GM23338 (cell line): ENCODE measurements around the gene GTF2H4. TPM values are rescaled to one million over a fixed set of nuclear protein-coding genes. Genes with fewer than 3 reads are reported as not detected.

Experiments
- ATAC-seq: fragments of 200-7000 bp; cut with Tn5 transposase; 3 replicates; pipeline ENCODE4 v1.9.1; 2020
- DNase-seq: peaks from one replicate; pipeline ENCODE4 v3.0.0-alpha.2; 2015; ENCODE audit warnings: low spot score
- H2AFZ ChIP-seq: fragments of 200-600 bp; sonication (generic); 2 replicates; pipeline ENCODE4 v1.8.0; 2016; ENCODE audit warnings: antibody characterized with exemption, mild to moderate bottlenecking, moderate library complexity
- H3F3A ChIP-seq: fragments of 200-600 bp; sonication (generic); replicated peaks from 2 replicates; pipeline ENCODE4 v1.8.0; 2017; ENCODE audit warnings: antibody characterized with exemption, mixed run types, low read depth
- H3K27ac ChIP-seq: fragments of 200-600 bp; sonication (generic); 2 replicates; pipeline ENCODE4 v1.6.1; 2016; ENCODE audit warnings: low read depth
- H3K27me3 ChIP-seq: fragments of 200-600 bp; sonication (generic); 2 replicates; pipeline ENCODE4 v1.8.0; 2016; ENCODE audit warnings: mild to moderate bottlenecking, mixed run types, moderate library complexity; ENCODE audit not compliant: insufficient read depth
- H3K36me3 ChIP-seq: fragments of 200-600 bp; sonication (generic); 2 replicates; pipeline ENCODE4 v1.8.0; 2016; ENCODE audit warnings: mild to moderate bottlenecking; ENCODE audit not compliant: insufficient read depth
- H3K4me1 ChIP-seq: fragments of 200-600 bp; sonication (generic); 2 replicates; pipeline ENCODE4 v1.8.0; 2016; ENCODE audit warnings: mild to moderate bottlenecking, moderate library complexity; ENCODE audit not compliant: insufficient read depth
- H3K4me2 ChIP-seq: fragments of 200-600 bp; sonication (generic); 2 replicates; pipeline ENCODE4 v1.7.1; 2017; ENCODE audit warnings: mixed run types
- H3K4me3 ChIP-seq: fragments of 200-600 bp; sonication (generic); 2 replicates; pipeline ENCODE4 v1.6.1; 2016; ENCODE audit warnings: mixed run types
- H3K79me2 ChIP-seq: fragments of 200-600 bp; sonication (generic); replicated peaks from 2 replicates; pipeline ENCODE4 v1.8.0; 2017; ENCODE audit warnings: mild to moderate bottlenecking; ENCODE audit not compliant: insufficient read depth
- H3K9me2 ChIP-seq: fragments of 200-600 bp; sonication (generic); 2 replicates; pipeline ENCODE4 v1.8.0; 2017; ENCODE audit not compliant: insufficient read depth
- H4K20me1 ChIP-seq: fragments of 200-600 bp; sonication (generic); replicated peaks from 2 replicates; pipeline ENCODE4 v1.8.0; 2017; ENCODE audit warnings: mild to moderate bottlenecking; ENCODE audit not compliant: insufficient read depth
- H3K27ac Mint-ChIP-seq: 2 replicates; pipeline ENCODE4 v1.8.0; 2020; ENCODE audit warnings: inconsistent platforms, mild to moderate bottlenecking, moderate library complexity, mixed read lengths
- H3K27me3 Mint-ChIP-seq: 3 replicates; pipeline ENCODE4 v1.8.0; 2022; ENCODE audit warnings: low read depth, mild to moderate bottlenecking, moderate library complexity, mixed read lengths, inconsistent platforms; ENCODE audit not compliant: insufficient read depth, poor library complexity
- H3K36me3 Mint-ChIP-seq: 3 replicates; pipeline ENCODE4 v1.8.0; 2021; ENCODE audit warnings: low read depth, mild to moderate bottlenecking, inconsistent platforms, moderate library complexity, mixed read lengths
- H3K4me1 Mint-ChIP-seq: 3 replicates; pipeline ENCODE4 v1.8.0; 2020; ENCODE audit warnings: mild to moderate bottlenecking, inconsistent platforms, mixed read lengths
- H3K4me3 Mint-ChIP-seq: 3 replicates; pipeline ENCODE4 v1.8.0; 2021; ENCODE audit warnings: moderate library complexity, mild to moderate bottlenecking, inconsistent platforms, mixed read lengths
- H3K9me3 Mint-ChIP-seq: 3 replicates; pipeline ENCODE4 v1.8.0; 2020; ENCODE audit warnings: moderate library complexity, mild to moderate bottlenecking, inconsistent platforms, mixed read lengths
- CREB1 ChIP-seq: fragments of 250-450 bp; sonication (Bioruptor Pico); IDR thresholded peaks from 2 replicates; pipeline ENCODE4 v1.5.0; 2020; ENCODE audit warnings: low read depth, mild to moderate bottlenecking, moderate library complexity
- EZH2 ChIP-seq: fragments of 200-600 bp; sonication (generic); IDR thresholded peaks from one replicate; pipeline ENCODE4 v1.8.0; 2017; ENCODE audit warnings: antibody characterized with exemption, mild to moderate bottlenecking, low read depth; ENCODE audit not compliant: unreplicated experiment
- EZH2phosphoT487 ChIP-seq: fragments of 200-600 bp; sonication (generic); IDR thresholded peaks from one replicate; pipeline ENCODE4 v1.8.1; 2018; ENCODE audit warnings: antibody characterized with exemption; ENCODE audit not compliant: unreplicated experiment
- JUNB ChIP-seq: IDR thresholded peaks from one replicate; pipeline ENCODE4 v1.6.1; 2016; ENCODE audit warnings: antibody characterized with exemption; ENCODE audit not compliant: unreplicated experiment
- NANOG ChIP-seq: IDR thresholded peaks from 2 replicates; pipeline ENCODE4 v1.6.1; 2016; ENCODE audit warnings: antibody characterized with exemption, borderline replicate concordance
- POLR2AphosphoS5 ChIP-seq: IDR thresholded peaks from 2 replicates; pipeline ENCODE4 v1.6.1; 2016; ENCODE audit warnings: antibody characterized with exemption, low read depth
- STAT1 ChIP-seq: IDR thresholded peaks from one replicate; pipeline ENCODE4 v1.6.1; 2016; ENCODE audit warnings: antibody characterized with exemption; ENCODE audit not compliant: unreplicated experiment
- ZNF114 ChIP-seq: fragments of 250-450 bp; sonication (Bioruptor Pico); IDR thresholded peaks from 2 replicates; pipeline ENCODE4 v1.5.0; 2020; ENCODE audit warnings: mild to moderate bottlenecking, moderate library complexity
- ZNF331 ChIP-seq: fragments of 250-450 bp; sonication (Bioruptor Pico); IDR thresholded peaks from 2 replicates; pipeline ENCODE4 v1.5.0; 2020; ENCODE audit warnings: low read depth, mild to moderate bottlenecking, moderate library complexity
- polyA plus RNA-seq: library from polyadenylated mRNA; unstranded; fragments of >200 nt; fragmentation: Nextera tagmentation; extraction: Ambion mirVana; gene quantifications from 2 replicates; pipeline ENCODE4 v1.2.1, GENCODE V29; 2016
- total RNA-seq: library from RNA; depleted of rRNA; stranded (reverse); fragments of >200 nt; shearing (Covaris generic); gene quantifications from 2 replicates; pipeline ENCODE4 v1.2.3, GENCODE V29; 2014
- TF ChIP-seq, protein P1 (sequence below), 2 experiments: fragments of 200-600 bp in 1 of 2; sonication (generic) in 1 of 2; conservative IDR thresholded peaks; 2 replicates each; pipeline versions ENCODE4 v1.5.1 to v1.6.1; 2016 to 2017; ENCODE audit warnings: antibody characterized with exemption in 2 of 2, low read depth in 2 of 2, mild to moderate bottlenecking in 2 of 2, moderate library complexity in 1 of 2
- TF ChIP-seq, protein P2 (sequence below): IDR thresholded peaks from 2 replicates; pipeline ENCODE4 v1.6.1; 2016; ENCODE audit warnings: antibody characterized with exemption
- TF ChIP-seq, protein P3 (sequence below): IDR thresholded peaks from one replicate; pipeline ENCODE4 v1.6.1; 2018; ENCODE audit warnings: antibody characterized with exemption; ENCODE audit not compliant: unreplicated experiment
- TF ChIP-seq, protein P4 (sequence below): fragments of 250-450 bp; sonication (Bioruptor Pico); IDR thresholded peaks from 2 replicates; pipeline ENCODE4 v1.5.0; 2020; ENCODE audit warnings: mild to moderate bottlenecking, moderate library complexity

GTF2H4 gene
- total and polyA plus RNA-seq, 2 experiments from 2014 or later, result 14.8 to 32.6 TPM

DNA sequence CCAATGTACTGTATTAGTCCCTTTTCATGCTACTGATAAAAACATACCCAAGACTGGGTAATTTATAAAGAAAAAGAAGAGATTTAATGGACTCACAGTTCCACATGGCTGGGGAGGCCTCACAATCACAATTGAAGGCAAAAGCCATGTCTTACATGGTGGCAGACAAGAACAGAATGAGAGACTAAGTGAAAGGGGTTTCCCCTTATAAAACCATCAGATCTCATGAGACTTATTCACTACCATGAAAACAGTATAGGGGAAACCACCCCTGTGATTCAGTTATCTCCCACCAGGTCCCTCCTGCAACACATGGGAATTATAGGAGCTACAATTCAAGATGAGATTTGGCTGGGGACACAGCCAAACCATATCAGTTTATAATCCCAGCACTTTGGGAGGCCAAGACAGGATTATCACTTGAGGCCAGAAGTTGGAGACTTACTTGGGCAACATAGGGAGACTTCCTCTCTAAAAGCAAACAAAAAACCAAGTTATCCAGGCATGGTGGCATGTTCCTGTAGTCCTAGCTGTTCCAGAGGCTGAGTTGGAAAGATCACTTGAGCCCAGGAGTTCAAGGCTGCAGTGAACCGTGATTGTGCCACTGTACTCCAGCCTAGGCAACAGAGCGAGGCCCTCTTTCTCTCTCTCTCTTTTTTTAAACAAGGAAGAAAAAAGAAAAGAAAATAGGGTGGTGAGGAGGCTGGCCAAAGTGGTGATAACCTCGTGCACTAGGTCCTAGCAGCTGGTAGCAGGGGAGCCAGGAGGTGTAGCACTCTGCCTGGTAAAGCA lies 46.6 kb upstream of the GTF2H4 start:
- Mint-ChIP-seq H3K36me3 (peaks cover 33% of the 10 kb centered on the region), H3K4me3 (no peak overlapping the region), H3K4me1 (no peaks in the 10 kb centered on the region; the same call in 2 of the 3 replicates), H3K9me3 (peaks cover 38% of the 10 kb centered on the region), H3K27ac (no peak overlapping the region), H3K27me3 (peaks cover 3% of the 10 kb centered on the region)
- H3F3A ChIP-seq, result 0 out of 2 replicates have a peak, but pooled peaks cover 3% of the 10 kb centered on the region
- H3K4me2 ChIP-seq, result no peak overlapping the region
- DNase-seq, result no peak
- no peak for ATAC-seq
- no peaks in the 10 kb centered on the region for H4K20me1 ChIP-seq
- no peak for TF ChIP-seq NANOG
- TF ChIP-seq, protein P1, sequence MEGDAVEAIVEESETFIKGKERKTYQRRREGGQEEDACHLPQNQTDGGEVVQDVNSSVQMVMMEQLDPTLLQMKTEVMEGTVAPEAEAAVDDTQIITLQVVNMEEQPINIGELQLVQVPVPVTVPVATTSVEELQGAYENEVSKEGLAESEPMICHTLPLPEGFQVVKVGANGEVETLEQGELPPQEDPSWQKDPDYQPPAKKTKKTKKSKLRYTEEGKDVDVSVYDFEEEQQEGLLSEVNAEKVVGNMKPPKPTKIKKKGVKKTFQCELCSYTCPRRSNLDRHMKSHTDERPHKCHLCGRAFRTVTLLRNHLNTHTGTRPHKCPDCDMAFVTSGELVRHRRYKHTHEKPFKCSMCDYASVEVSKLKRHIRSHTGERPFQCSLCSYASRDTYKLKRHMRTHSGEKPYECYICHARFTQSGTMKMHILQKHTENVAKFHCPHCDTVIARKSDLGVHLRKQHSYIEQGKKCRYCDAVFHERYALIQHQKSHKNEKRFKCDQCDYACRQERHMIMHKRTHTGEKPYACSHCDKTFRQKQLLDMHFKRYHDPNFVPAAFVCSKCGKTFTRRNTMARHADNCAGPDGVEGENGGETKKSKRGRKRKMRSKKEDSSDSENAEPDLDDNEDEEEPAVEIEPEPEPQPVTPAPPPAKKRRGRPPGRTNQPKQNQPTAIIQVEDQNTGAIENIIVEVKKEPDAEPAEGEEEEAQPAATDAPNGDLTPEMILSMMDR (conservative IDR thresholded peaks at IDR 0.05; ENCODE audit: low read depth in 2 of 2), result no peak
- TF ChIP-seq CREB1 (CRISPR knock-in tag), result no peak
- TF ChIP-seq EZH2phosphoT487, result no peak
- no peak for TF ChIP-seq STAT1
- TF ChIP-seq POLR2AphosphoS5, result no peak
- TF ChIP-seq, protein P2, sequence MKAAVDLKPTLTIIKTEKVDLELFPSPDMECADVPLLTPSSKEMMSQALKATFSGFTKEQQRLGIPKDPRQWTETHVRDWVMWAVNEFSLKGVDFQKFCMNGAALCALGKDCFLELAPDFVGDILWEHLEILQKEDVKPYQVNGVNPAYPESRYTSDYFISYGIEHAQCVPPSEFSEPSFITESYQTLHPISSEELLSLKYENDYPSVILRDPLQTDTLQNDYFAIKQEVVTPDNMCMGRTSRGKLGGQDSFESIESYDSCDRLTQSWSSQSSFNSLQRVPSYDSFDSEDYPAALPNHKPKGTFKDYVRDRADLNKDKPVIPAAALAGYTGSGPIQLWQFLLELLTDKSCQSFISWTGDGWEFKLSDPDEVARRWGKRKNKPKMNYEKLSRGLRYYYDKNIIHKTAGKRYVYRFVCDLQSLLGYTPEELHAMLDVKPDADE, result no peak
- TF ChIP-seq EZH2, result no peak
- no peak for TF ChIP-seq ZNF114 (CRISPR knock-in tag)
- TF ChIP-seq ZNF331 (CRISPR knock-in tag), result no peak
- TF ChIP-seq, protein P3, sequence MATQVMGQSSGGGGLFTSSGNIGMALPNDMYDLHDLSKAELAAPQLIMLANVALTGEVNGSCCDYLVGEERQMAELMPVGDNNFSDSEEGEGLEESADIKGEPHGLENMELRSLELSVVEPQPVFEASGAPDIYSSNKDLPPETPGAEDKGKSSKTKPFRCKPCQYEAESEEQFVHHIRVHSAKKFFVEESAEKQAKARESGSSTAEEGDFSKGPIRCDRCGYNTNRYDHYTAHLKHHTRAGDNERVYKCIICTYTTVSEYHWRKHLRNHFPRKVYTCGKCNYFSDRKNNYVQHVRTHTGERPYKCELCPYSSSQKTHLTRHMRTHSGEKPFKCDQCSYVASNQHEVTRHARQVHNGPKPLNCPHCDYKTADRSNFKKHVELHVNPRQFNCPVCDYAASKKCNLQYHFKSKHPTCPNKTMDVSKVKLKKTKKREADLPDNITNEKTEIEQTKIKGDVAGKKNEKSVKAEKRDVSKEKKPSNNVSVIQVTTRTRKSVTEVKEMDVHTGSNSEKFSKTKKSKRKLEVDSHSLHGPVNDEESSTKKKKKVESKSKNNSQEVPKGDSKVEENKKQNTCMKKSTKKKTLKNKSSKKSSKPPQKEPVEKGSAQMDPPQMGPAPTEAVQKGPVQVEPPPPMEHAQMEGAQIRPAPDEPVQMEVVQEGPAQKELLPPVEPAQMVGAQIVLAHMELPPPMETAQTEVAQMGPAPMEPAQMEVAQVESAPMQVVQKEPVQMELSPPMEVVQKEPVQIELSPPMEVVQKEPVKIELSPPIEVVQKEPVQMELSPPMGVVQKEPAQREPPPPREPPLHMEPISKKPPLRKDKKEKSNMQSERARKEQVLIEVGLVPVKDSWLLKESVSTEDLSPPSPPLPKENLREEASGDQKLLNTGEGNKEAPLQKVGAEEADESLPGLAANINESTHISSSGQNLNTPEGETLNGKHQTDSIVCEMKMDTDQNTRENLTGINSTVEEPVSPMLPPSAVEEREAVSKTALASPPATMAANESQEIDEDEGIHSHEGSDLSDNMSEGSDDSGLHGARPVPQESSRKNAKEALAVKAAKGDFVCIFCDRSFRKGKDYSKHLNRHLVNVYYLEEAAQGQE, result no peak
- TF ChIP-seq, protein P4, sequence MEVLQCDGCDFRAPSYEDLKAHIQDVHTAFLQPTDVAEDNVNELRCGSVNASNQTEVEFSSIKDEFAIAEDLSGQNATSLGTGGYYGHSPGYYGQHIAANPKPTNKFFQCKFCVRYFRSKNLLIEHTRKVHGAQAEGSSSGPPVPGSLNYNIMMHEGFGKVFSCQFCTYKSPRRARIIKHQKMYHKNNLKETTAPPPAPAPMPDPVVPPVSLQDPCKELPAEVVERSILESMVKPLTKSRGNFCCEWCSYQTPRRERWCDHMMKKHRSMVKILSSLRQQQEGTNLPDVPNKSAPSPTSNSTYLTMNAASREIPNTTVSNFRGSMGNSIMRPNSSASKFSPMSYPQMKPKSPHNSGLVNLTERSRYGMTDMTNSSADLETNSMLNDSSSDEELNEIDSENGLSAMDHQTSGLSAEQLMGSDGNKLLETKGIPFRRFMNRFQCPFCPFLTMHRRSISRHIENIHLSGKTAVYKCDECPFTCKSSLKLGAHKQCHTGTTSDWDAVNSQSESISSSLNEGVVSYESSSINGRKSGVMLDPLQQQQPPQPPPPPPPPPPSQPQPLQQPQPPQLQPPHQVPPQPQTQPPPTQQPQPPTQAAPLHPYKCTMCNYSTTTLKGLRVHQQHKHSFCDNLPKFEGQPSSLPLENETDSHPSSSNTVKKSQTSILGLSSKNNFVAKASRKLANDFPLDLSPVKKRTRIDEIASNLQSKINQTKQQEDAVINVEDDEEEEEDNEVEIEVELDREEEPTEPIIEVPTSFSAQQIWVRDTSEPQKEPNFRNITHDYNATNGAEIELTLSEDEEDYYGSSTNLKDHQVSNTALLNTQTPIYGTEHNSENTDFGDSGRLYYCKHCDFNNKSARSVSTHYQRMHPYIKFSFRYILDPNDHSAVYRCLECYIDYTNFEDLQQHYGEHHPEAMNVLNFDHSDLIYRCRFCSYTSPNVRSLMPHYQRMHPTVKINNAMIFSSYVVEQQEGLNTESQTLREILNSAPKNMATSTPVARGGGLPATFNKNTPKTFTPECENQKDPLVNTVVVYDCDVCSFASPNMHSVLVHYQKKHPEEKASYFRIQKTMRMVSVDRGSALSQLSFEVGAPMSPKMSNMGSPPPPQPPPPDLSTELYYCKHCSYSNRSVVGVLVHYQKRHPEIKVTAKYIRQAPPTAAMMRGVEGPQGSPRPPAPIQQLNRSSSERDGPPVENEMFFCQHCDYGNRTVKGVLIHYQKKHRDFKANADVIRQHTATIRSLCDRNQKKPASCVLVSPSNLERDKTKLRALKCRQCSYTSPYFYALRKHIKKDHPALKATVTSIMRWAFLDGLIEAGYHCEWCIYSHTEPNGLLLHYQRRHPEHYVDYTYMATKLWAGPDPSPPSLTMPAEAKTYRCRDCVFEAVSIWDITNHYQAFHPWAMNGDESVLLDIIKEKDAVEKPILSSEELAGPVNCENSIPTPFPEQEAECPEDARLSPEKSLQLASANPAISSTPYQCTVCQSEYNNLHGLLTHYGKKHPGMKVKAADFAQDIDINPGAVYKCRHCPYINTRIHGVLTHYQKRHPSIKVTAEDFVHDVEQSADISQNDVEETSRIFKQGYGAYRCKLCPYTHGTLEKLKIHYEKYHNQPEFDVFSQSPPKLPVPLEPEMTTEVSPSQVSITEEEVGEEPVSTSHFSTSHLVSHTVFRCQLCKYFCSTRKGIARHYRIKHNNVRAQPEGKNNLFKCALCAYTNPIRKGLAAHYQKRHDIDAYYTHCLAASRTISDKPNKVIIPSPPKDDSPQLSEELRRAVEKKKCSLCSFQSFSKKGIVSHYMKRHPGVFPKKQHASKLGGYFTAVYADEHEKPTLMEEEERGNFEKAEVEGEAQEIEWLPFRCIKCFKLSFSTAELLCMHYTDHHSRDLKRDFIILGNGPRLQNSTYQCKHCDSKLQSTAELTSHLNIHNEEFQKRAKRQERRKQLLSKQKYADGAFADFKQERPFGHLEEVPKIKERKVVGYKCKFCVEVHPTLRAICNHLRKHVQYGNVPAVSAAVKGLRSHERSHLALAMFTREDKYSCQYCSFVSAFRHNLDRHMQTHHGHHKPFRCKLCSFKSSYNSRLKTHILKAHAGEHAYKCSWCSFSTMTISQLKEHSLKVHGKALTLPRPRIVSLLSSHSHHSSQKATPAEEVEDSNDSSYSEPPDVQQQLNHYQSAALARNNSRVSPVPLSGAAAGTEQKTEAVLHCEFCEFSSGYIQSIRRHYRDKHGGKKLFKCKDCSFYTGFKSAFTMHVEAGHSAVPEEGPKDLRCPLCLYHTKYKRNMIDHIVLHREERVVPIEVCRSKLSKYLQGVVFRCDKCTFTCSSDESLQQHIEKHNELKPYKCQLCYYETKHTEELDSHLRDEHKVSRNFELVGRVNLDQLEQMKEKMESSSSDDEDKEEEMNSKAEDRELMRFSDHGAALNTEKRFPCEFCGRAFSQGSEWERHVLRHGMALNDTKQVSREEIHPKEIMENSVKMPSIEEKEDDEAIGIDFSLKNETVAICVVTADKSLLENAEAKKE, result no peak
- no peak for TF ChIP-seq JUNB
- no peaks in the 10 kb centered on the region; the same call in 1 of the 2 replicates for H3K36me3 ChIP-seq
- no peaks in the 10 kb centered on the region for H3K27me3 ChIP-seq
- H3K79me2 ChIP-seq, result no peaks in the 10 kb centered on the region
- H3K4me3 ChIP-seq, result no peak overlapping the region
- H3K27ac ChIP-seq, result no peak overlapping the region
- no peaks in the 10 kb centered on the region; the same call in 1 of the 2 replicates for H3K4me1 ChIP-seq
- H3K9me2 ChIP-seq, result peaks cover 6% of the 10 kb centered on the region; the same call in 1 of the 2 replicates
- H2AFZ ChIP-seq, result peak overlapping the region; percentile 28; the same call in 1 of the 2 replicates
